ENCODE measurements around the gene SF3B2.

DNA sequence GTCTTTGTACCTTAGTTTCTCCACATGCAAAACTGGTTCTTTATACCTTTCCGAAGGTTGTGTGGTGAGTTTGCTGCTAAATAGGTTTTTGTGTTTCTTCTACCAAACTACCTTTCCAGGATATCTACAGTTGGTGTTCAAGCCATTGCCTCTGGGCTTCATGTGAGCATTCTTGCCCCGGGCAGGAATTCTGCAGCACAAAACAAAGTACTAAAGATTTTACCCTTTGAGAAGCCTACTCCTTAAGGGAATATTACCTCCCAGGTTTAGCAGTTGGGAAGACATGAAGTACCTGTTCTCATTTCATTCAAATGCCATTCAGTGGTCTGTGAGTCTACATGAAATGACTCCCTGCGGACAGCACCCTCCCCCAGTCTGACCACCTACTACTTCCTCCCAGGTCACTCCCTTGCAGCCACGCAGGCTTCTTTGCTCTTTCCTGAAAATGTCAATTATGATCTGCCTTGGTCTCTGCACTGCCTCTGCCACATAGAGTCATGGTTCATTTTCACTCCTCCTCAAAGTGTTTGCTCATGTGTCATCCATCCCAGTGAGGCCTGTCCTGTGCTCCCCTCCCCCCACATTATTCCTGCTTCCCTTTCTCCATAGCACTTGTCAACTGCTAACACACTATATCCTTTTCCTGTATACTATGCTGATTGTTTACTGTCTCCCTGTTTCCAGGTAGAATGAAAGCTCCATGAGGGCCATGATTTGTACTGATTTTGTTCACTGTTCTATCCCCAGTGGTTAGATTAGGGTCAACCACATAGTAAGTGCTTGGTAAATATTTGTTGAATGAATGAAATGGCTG lies 54.8 kb downstream of the SF3B2 start:
- TF ChIP-seq, protein P1, sequence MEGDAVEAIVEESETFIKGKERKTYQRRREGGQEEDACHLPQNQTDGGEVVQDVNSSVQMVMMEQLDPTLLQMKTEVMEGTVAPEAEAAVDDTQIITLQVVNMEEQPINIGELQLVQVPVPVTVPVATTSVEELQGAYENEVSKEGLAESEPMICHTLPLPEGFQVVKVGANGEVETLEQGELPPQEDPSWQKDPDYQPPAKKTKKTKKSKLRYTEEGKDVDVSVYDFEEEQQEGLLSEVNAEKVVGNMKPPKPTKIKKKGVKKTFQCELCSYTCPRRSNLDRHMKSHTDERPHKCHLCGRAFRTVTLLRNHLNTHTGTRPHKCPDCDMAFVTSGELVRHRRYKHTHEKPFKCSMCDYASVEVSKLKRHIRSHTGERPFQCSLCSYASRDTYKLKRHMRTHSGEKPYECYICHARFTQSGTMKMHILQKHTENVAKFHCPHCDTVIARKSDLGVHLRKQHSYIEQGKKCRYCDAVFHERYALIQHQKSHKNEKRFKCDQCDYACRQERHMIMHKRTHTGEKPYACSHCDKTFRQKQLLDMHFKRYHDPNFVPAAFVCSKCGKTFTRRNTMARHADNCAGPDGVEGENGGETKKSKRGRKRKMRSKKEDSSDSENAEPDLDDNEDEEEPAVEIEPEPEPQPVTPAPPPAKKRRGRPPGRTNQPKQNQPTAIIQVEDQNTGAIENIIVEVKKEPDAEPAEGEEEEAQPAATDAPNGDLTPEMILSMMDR (IDR thresholded peaks at IDR 0.05; ENCODE audit: low read depth, low read length) = no peak
- no peak for TF ChIP-seq EZH2phosphoT487 (IDR thresholded peaks at IDR 0.05; ENCODE audit: low read depth)
